Liver (tissue), 3 donors: ENCODE measurements around the gene RAB3B.

Experiments
- FOXA1 ChIP-seq: IDR thresholded peaks from 2 replicates; pipeline ENCODE4 v1.6.1; 2016; ENCODE audit warnings: antibody characterized with exemption
- FOXA2 ChIP-seq: IDR thresholded peaks from 2 replicates; pipeline ENCODE4 v1.6.1; 2016; ENCODE audit warnings: antibody characterized with exemption
- RXRA ChIP-seq, 2 donors: IDR thresholded peaks; 2 replicates each; pipeline ENCODE4 v1.6.1; 2017 to 2018; ENCODE audit warnings: antibody characterized with exemption in 2 of 2, mild to moderate bottlenecking in 1 of 2
- SP1 ChIP-seq: IDR thresholded peaks from 2 replicates; pipeline ENCODE4 v1.6.1; 2018; ENCODE audit warnings: antibody characterized with exemption, mild to moderate bottlenecking
- TF ChIP-seq, protein P1 (sequence below): fragments of 150-350 bp; IDR thresholded peaks from 2 replicates; pipeline ENCODE4 v1.5.1; 2017; ENCODE audit warnings: improper control_type of control experiment, low read depth, low read length; ENCODE audit not compliant: missing input control
- donor health status: healthy.
- donor health status: healthy.

DNA sequence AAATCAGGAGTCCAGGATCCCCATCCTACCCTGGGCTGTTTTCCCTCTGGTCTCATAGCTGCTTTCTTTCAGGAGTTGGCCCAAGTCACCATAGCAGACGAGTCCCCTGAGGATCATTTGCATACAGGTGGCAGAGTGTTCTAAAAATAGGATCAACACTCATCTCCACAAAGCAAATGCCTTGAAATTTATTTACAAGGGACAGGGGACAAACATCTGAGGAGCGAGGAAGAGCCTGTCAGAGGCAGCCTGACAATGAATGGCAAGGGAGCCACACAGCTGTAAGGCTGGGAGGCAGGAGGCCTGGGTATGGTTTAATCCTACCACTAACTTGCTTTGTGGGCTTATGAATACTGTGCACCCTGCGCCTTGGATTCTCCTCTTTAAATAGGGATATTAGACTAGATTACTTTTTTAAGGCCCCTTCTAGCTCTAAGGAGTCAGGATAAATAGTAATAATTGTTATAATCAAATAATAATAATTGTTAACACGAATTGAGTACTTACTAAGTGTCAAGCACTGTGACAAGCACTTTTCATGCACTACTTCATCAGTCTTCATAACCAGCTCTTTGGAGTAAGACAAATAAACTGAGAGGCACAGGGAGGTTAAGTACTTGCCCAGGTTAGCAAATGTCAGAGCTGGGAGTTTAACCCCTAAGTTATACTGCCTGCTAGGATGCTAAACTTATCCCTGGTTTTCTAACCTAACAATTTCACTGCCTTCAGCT is 34.5 kb downstream of the RAB3B start:
- TF ChIP-seq, protein P1, sequence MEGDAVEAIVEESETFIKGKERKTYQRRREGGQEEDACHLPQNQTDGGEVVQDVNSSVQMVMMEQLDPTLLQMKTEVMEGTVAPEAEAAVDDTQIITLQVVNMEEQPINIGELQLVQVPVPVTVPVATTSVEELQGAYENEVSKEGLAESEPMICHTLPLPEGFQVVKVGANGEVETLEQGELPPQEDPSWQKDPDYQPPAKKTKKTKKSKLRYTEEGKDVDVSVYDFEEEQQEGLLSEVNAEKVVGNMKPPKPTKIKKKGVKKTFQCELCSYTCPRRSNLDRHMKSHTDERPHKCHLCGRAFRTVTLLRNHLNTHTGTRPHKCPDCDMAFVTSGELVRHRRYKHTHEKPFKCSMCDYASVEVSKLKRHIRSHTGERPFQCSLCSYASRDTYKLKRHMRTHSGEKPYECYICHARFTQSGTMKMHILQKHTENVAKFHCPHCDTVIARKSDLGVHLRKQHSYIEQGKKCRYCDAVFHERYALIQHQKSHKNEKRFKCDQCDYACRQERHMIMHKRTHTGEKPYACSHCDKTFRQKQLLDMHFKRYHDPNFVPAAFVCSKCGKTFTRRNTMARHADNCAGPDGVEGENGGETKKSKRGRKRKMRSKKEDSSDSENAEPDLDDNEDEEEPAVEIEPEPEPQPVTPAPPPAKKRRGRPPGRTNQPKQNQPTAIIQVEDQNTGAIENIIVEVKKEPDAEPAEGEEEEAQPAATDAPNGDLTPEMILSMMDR: no peak
- no peak for TF ChIP-seq FOXA2
- TF ChIP-seq RXRA (IDR thresholded peaks at IDR 0.05): no peak
- TF ChIP-seq SP1: no peak
- TF ChIP-seq FOXA1: no peak
